HG03378 (cell line): ENCODE measurements around the gene UBXN4.
"Not testable (repeated sequence)": the region's sequence is repeated elsewhere in the genome, so short reads cannot be mapped to it uniquely, and the experiment has no call there.

Source experiments
- ATAC-seq: cut with Tn5 transposase; IDR thresholded peaks from one replicate; pipeline ENCODE4 v1.9.1; 2021; ENCODE audit warnings: mild to moderate bottlenecking, moderate library complexity; ENCODE audit not compliant: unreplicated experiment

Gene UBXN4

GRCh38 chr2:135802350-135802749, 60.7 kb downstream of the UBXN4 start:
- ATAC-seq, result no peak

GRCh38 chr2:135803278-135803677, 61.6 kb downstream of the UBXN4 start:
- ATAC-seq, result no peak

- not testable (repeated sequence) for ATAC-seq
These were observed 66.2 kb downstream of the UBXN4 start for GRCh38 chr2:135807874-135808273.

GRCh38 chr2:135812907-135813511, 71.4 kb downstream of the UBXN4 start:
- no peak for ATAC-seq

GRCh38 chr2:135815269-135815668, 73.6 kb downstream of the UBXN4 start:
- ATAC-seq, result no peak

- ATAC-seq, result no peak
These were observed 75.8 kb downstream of the UBXN4 start for GRCh38 chr2:135817466-135817865.

- no peak for ATAC-seq
These were observed 76.3 kb downstream of the UBXN4 start for GRCh38 chr2:135817951-135818350.

- ATAC-seq, result no peak
These were observed 77.4 kb downstream of the UBXN4 start for GRCh38 chr2:135818937-135819610.

- ATAC-seq, result peak; percentile 92
These were observed 78.5 kb downstream of the UBXN4 start for GRCh38 chr2:135820003-135820618.

GRCh38 chr2:135821190-135821589, 79.5 kb downstream of the UBXN4 start:
- no peak for ATAC-seq

- no peak for ATAC-seq
These were observed 81.2 kb downstream of the UBXN4 start for GRCh38 chr2:135822855-135823254.

- no peak for ATAC-seq
These were observed 83.5 kb downstream of the UBXN4 start for GRCh38 chr2:135825131-135825530.

- no peak for ATAC-seq
These were observed 84.0 kb downstream of the UBXN4 start for GRCh38 chr2:135825550-135826176.

GRCh38 chr2:135826544-135826943, 84.9 kb downstream of the UBXN4 start:
- no peak for ATAC-seq

GRCh38 chr2:135829378-135830135, 87.9 kb downstream of the UBXN4 start:
- no peak for ATAC-seq

GRCh38 chr2:135831180-135831812, 89.6 kb downstream of the UBXN4 start:
- ATAC-seq, result no peak

- no peak for ATAC-seq
These were observed 91.2 kb downstream of the UBXN4 start for GRCh38 chr2:135832891-135833290.
